Right ventricle myocardium inferior (tissue), 1 donor: ENCODE measurements around the gene UAP1. TPM values are rescaled to one million over a fixed set of nuclear protein-coding genes. Genes with fewer than 3 reads are reported as not detected.
A peak's percentile ranks its signal among the peaks of the same experiment; 100 is the strongest.
"Not testable (repeated sequence)": the region's sequence is repeated elsewhere in the genome, so short reads cannot be mapped to it uniquely, and the experiment has no call there.

Experiments
- ATAC-seq: fragments of 200-7000 bp; cut with Tn5 transposase; one replicate; pipeline ENCODE4 v1.9.1; 2020; ENCODE audit warnings: mild to moderate bottlenecking, moderate library complexity
- DNase-seq: peaks from one replicate; pipeline ENCODE4 v3.0.0; 2021; ENCODE audit errors: missing footprints
- intact Hi-C: fragments of 100-400 bp; cut with DNase I; formaldehyde crosslinking; loops from one replicate; pipeline ENCODE4 v1.11.0; 2022
- total RNA-seq: library from RNA; stranded (reverse); fragmentation: NEBNext Ultra II Directional; extraction: Animal tissue kit (Norgen Biotek cat#: 25700); gene quantifications from one replicate; pipeline ENCODE4 v1.2.1, GENCODE V29; 2021
- donor health status: DM: no; HTN: yes; CAD: no; lungs with severe emphysema.

The UAP1 gene
- total RNA-seq, 1 donor from 2014 or later: 28.9 TPM

- DNase-seq (no peak), ATAC-seq (no peak)
- intact Hi-C loops: no loop called here
These were observed 37.9 kb downstream of the UAP1 start for GRCh38 chr1:162599451-162599850.

GRCh38 chr1:162603117-162603516 lies 41.6 kb downstream of the UAP1 start:
- intact Hi-C loops: not testable (repeated sequence)

GRCh38 chr1:162605225-162605927 lies 43.9 kb downstream of the UAP1 start:
- intact Hi-C loops: no loop called here
- DNase-seq: no peak
- ATAC-seq: no peak

More at GRCh38 chr1:162603117-162603516, 41.6 kb downstream of the UAP1 start:
- ATAC-seq, DNase-seq: not testable (repeated sequence)

DNA sequence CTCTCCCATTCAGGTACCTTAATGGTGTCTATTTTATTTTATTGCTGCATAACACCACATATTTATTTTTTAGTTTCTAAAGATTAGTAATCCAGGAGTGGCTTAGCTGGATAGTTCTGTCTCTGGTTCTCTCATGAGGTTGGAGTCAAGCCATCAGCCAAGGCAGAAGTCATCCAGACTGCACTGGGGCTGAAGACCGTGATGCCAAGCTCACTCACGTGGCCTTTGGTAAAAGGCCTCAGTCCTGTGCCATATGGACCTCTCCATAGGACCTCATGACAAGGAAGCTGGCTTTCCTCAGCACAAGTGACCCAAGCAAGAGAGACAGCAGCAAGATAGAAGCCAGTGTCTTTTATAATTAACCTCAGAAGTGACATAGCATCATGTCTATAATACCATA lies 47.8 kb downstream of the UAP1 start:
- intact Hi-C loops: no loop called here
- DNase-seq (no peak), ATAC-seq (no peak)

GRCh38 chr1:162612606-162613400 lies 51.3 kb downstream of the UAP1 start:
- ATAC-seq (peak; percentile 85), DNase-seq (no peak)
- intact Hi-C loops: loop anchor here (1.0 to 5.0 kb wide), 2 partner anchors 144 to 187 kb away; no protein-coding TSS in a partner anchor

GRCh38 chr1:162616848-162617247 lies 55.3 kb downstream of the UAP1 start:
- intact Hi-C loops: no loop called here
- DNase-seq (no peak), ATAC-seq (no peak)

- intact Hi-C loops: no loop called here
These were observed 56.0 kb downstream of the UAP1 start for GRCh38 chr1:162617513-162617912.

GRCh38 chr1:162619076-162619475 lies 57.6 kb downstream of the UAP1 start:
- DNase-seq (no peak), ATAC-seq (no peak)
- intact Hi-C loops: no loop called here

More at GRCh38 chr1:162617513-162617912, 56.0 kb downstream of the UAP1 start:
- DNase-seq (no peak), ATAC-seq (no peak)

DNA sequence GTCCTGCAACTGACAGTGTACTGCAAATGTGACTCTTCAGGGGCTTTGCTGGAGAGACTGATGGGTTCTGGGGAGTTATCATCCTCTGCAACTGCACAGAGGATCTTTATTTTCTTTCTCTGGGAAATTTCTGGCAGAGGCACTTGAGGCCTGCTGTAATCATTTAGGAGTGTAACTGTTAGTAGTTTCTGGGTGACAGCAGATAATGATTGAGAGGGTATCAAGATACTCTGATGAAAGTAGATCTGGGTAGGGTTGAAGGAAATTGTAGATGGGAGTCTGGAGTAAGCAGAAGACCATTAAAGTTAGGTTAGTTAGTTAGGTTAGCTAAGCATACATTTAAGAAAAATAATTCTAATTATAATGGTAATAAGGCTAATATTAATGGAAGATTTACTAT lies 59.7 kb downstream of the UAP1 start:
- intact Hi-C loops: no loop called here

DNA sequence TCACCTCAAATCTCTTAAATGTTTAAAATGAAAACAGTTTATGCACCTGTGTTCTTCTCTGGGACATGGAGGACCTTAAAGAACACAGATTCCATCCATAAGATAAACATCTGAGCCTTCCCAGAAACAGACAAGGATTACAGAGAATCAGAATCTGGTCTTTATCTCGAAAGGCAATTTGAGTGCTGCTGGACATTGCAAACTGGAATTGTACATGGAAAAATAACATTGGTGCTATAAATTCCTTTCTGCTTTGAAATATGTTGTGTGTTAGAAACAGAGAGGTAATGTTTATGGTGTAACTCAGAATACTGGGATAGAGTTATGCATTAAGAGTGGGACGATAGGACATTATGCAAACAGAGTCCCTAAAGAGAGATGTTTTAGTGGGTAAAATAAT lies 64.2 kb downstream of the UAP1 start:
- ATAC-seq (no peak), DNase-seq (no peak)
- intact Hi-C loops: no loop called here

More for the DNA sequence above, 59.7 kb downstream of the UAP1 start:
- ATAC-seq: no peak
- no peak for DNase-seq

GRCh38 chr1:162626094-162626493 lies 64.6 kb downstream of the UAP1 start:
- DNase-seq (no peak), ATAC-seq (peak; percentile 39)
- intact Hi-C loops: no loop called here

GRCh38 chr1:162626761-162627160 lies 65.2 kb downstream of the UAP1 start:
- no peak for DNase-seq
- intact Hi-C loops: no loop called here
- ATAC-seq: peak; percentile 20

DNA sequence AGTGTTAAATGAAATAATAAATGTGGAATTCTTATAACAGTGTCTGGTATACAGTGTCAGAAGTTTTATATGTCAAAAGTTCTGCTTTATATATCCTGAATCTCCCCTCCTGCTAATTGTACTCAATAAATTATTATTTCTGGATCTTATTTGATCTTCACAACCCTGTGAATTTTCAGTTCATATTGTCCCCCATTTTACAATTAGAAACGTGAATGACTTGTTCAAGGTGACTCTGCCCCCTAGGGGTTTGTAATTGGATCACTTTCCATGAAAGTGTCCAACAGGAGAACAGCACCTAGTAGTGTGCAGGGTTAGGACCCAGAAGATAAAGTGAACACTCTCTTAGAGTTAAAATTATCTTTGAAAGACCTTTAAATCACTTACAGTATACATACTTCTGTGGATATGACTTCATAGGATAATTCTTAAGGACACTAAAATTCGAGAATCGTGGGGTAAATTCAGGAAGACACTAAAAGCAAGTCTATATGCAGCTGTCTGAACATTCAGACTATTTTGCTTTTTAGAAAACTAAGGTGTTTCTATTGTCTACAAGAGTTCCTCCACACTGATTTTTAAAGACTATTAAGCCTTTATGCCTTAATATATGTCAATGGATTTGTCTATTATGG lies 66.3 kb downstream of the UAP1 start:
- no peak for ATAC-seq
- intact Hi-C loops: no loop called here
- no peak for DNase-seq

DNA sequence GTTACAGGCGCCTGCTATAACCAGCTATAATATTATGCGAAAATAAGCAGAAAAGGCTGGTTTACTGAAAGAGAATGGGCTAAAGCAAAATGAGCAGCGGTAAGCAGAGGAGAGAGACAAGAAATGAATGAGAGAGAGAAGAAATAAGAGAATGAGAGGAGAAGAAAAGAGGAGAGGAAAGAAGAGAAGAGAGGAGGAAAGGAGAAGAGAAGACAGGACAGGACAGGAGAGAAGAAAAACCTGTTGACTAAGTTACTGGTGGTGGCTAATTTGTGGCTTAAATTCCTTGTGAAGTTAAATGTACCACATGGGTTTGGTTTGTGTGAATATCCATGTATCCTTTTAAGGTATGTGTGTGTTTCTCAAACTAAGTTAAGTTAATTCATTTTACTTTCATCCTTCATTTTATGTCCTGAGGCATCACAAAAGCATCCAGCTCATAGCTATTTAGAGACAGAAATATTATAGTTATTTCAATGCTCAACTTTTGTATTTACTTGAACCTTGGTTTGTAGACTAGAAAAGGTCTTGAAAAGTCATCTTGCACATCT lies 67.6 kb downstream of the UAP1 start:
- ATAC-seq: no peak
- intact Hi-C loops: no loop called here

GRCh38 chr1:162629651-162630050 lies 68.1 kb downstream of the UAP1 start:
- intact Hi-C loops: loop anchor here (5.0 kb wide), 2 partner anchors 58 to 103 kb away; no protein-coding TSS in a partner anchor
- ATAC-seq (no peak), DNase-seq (no peak)

More for the DNA sequence above, 67.6 kb downstream of the UAP1 start:
- no peak for DNase-seq

GRCh38 chr1:162631546-162632191 lies 70.1 kb downstream of the UAP1 start:
- peak; percentile 81 for ATAC-seq
- intact Hi-C loops: loop anchor here (5.0 kb wide), 2 partner anchors 56 to 101 kb away; no protein-coding TSS in a partner anchor

DNA sequence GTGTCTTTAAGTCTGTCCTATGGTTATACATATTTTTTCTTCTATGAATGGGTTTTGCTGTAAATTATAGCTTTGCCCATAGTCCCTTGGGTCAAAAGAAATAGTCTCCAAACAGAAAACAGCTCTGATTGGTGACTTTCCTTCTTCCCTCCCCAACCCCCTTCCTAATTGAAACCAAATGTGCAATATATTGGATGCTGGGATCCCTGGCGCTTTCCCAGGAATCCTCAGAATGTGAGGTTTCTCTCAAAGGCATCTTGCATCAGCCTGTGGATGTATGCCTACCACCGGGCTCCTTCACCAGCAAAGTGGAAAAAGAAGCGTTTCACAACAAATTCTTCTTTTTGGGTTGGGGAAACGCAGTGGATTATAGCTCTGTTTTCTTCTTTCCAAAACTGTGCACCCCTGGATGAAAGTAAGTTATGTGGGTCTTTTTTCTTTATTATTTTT lies 70.7 kb downstream of the UAP1 start, which contains the start of gene DDR2:
DDR2 (plus strand) TSS at position 248 of the 450 bp plus-strand sequence. CDS start 86,600 bp downstream, outside the sequence.
- peak; percentile 77 for ATAC-seq
- DNase-seq: peak; percentile 75
- intact Hi-C loops: loop anchor here (5.0 kb wide), 2 partner anchors 55 to 100 kb away; no protein-coding TSS in a partner anchor

More at GRCh38 chr1:162631546-162632191, 70.1 kb downstream of the UAP1 start:
- DNase-seq: no peak

GRCh38 chr1:162632698-162633080 lies 71.2 kb downstream of the UAP1 start:
- DNase-seq (no peak), ATAC-seq (peak; percentile 3)
- intact Hi-C loops: loop anchor here (5.0 kb wide), 2 partner anchors 55 to 100 kb away; no protein-coding TSS in a partner anchor
